Osteocyte (in vitro differentiated cells): ENCODE data around the gene MAST3. TPM values are rescaled to one million over a fixed set of nuclear protein-coding genes. Genes with fewer than 3 reads are reported as not detected.

Source experiments
- DNase-seq: peaks from one replicate; pipeline ENCODE4 v3.0.0; 2021; ENCODE audit warnings: mixed read lengths; ENCODE audit not compliant: unreplicated experiment; ENCODE audit errors: extremely low spot score
- H3K27ac Mint-ChIP-seq: one replicate; pipeline ENCODE4 v1.8.0; 2021; ENCODE audit warnings: mild to moderate bottlenecking, mixed read lengths; ENCODE audit not compliant: unreplicated experiment
- H3K27me3 Mint-ChIP-seq: one replicate; pipeline ENCODE4 v1.8.0; 2021; ENCODE audit warnings: mixed read lengths; ENCODE audit not compliant: unreplicated experiment
- H3K36me3 Mint-ChIP-seq: one replicate; pipeline ENCODE4 v1.8.0; 2021; ENCODE audit warnings: mixed read lengths; ENCODE audit not compliant: unreplicated experiment
- H3K4me1 Mint-ChIP-seq: one replicate; pipeline ENCODE4 v1.8.0; 2021; ENCODE audit warnings: mixed read lengths; ENCODE audit not compliant: unreplicated experiment
- H3K4me3 Mint-ChIP-seq: one replicate; pipeline ENCODE4 v1.8.0; 2021; ENCODE audit warnings: mild to moderate bottlenecking, moderate library complexity, mixed read lengths; ENCODE audit not compliant: unreplicated experiment
- H3K9me3 Mint-ChIP-seq: one replicate; pipeline ENCODE4 v1.8.0; 2021; ENCODE audit warnings: mixed read lengths; ENCODE audit not compliant: unreplicated experiment
- total RNA-seq: library from RNA; stranded (reverse); gene quantifications from 2 replicates; pipeline ENCODE4 v1.2.1, GENCODE V29; 2021
- TF ChIP-seq, protein P1 (sequence below): fragments of 200-600 bp; sonication (generic); IDR thresholded peaks from 2 replicates; pipeline ENCODE4 v1.5.0; 2021; ENCODE audit warnings: antibody characterized with exemption, mild to moderate bottlenecking, moderate library complexity

MAST3 gene
- total RNA-seq, 1 donor from 2014 or later, result 7.6 TPM

DNA sequence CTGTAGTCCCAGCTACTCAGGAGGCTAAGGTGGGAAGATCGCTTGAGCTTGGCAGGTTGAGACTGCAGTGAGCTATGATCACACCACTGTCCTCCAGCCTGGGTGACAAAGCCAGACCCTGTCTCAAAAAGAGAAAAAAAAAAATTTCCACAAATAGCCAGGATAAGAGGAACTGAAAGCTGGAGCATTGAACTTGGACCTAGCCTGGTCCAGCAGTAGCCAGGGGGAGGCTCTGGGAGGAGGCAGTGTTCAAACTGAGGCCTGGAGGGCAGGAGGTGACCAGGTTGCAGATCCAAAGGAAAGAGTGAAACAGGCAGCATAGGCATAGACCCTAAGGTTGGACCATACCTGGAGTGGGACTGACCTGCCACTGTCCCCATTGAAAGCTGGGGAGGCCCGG, 28.5 kb downstream of the MAST3 start:
- H3K27ac Mint-ChIP-seq, result no peak overlapping the region
- no peak for DNase-seq
- H3K27me3 Mint-ChIP-seq, result no peaks in the 10 kb centered on the region
- TF ChIP-seq, protein P1, sequence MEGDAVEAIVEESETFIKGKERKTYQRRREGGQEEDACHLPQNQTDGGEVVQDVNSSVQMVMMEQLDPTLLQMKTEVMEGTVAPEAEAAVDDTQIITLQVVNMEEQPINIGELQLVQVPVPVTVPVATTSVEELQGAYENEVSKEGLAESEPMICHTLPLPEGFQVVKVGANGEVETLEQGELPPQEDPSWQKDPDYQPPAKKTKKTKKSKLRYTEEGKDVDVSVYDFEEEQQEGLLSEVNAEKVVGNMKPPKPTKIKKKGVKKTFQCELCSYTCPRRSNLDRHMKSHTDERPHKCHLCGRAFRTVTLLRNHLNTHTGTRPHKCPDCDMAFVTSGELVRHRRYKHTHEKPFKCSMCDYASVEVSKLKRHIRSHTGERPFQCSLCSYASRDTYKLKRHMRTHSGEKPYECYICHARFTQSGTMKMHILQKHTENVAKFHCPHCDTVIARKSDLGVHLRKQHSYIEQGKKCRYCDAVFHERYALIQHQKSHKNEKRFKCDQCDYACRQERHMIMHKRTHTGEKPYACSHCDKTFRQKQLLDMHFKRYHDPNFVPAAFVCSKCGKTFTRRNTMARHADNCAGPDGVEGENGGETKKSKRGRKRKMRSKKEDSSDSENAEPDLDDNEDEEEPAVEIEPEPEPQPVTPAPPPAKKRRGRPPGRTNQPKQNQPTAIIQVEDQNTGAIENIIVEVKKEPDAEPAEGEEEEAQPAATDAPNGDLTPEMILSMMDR, result no peak
- no peaks in the 10 kb centered on the region for H3K9me3 Mint-ChIP-seq
- peaks cover 6% of the 10 kb centered on the region for H3K36me3 Mint-ChIP-seq
- H3K4me1 Mint-ChIP-seq, result no peaks in the 10 kb centered on the region
- no peak overlapping the region for H3K4me3 Mint-ChIP-seq

DNA sequence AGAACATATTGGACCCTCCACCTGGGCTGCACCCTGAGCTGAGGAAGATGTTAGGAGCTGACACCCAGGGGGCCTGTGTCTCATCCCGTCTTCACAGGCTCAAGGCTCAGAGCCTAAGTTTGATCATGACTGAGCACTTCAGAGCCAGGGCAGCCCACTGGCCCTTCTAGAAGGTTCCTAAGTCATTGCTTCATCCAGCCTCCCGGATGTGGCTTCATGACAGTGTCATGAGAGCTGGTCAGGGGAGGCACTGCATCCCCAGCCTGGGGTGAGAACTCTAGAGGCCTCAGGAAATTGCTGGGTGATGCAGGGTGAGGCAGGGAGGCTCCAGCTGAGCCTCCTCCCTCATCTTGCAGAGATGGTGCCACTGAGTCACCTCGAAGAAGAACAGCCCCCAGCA, 30.5 kb downstream of the MAST3 start:
- Mint-ChIP-seq H3K4me3 (no peak overlapping the region), H3K27me3 (no peaks in the 10 kb centered on the region), H3K9me3 (no peaks in the 10 kb centered on the region), H3K36me3 (peaks cover 10% of the 10 kb centered on the region), H3K4me1 (no peaks in the 10 kb centered on the region), H3K27ac (no peak overlapping the region)
- no peak for DNase-seq
- TF ChIP-seq, protein P1, result no peak

DNA sequence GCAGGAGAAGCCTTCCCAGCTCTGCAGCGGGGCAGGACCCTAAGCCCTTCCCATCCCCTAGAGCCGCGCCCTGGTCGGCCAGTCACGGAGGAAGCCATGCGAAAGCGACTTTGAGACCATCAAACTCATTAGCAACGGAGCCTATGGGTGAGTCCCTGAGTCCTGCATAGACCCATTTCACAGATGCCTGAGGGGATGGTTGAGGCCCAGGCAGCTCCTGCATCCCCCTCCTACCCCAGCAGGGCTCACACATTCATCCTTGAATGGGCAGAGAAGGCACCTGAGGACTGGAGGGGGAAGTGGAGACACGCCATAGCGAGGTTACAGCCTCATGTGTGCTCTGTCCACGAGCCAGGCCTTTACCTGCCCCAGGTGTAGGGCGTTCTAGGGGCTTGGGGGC, 31.2 kb downstream of the MAST3 start:
- no peaks in the 10 kb centered on the region for H3K4me1 Mint-ChIP-seq
- H3K36me3 Mint-ChIP-seq, result peaks cover 6% of the 10 kb centered on the region
- H3K4me3 Mint-ChIP-seq, result no peak overlapping the region
- no peak for DNase-seq
- no peaks in the 10 kb centered on the region for H3K9me3 Mint-ChIP-seq
- no peaks in the 10 kb centered on the region for H3K27me3 Mint-ChIP-seq
- H3K27ac Mint-ChIP-seq, result no peak overlapping the region
- TF ChIP-seq, protein P1, result no peak

- Mint-ChIP-seq H3K27ac (no peak overlapping the region), H3K27me3 (no peaks in the 10 kb centered on the region), H3K9me3 (no peaks in the 10 kb centered on the region), H3K4me1 (no peaks in the 10 kb centered on the region), H3K36me3 (peaks cover 11% of the 10 kb centered on the region), H3K4me3 (no peak overlapping the region)
- DNase-seq, result no peak
- TF ChIP-seq, protein P1, result no peak
Measured at GRCh38 chr19:18130523-18131242, 33.1 kb downstream of the MAST3 start.

GRCh38 chr19:18131841-18132596, 34.4 kb downstream of the MAST3 start:
- Mint-ChIP-seq H3K4me3 (no peak overlapping the region), H3K27ac (no peak overlapping the region), H3K27me3 (no peaks in the 10 kb centered on the region), H3K9me3 (no peaks in the 10 kb centered on the region), H3K4me1 (no peaks in the 10 kb centered on the region), H3K36me3 (peaks cover 8% of the 10 kb centered on the region)
- no peak for DNase-seq
- TF ChIP-seq, protein P1, result no peak
